Nephron progenitor cell (in vitro differentiated cells): ENCODE data around the gene GRXCR1.

Experiments used
- DNase-seq: peaks from one replicate; pipeline ENCODE4 v3.0.0; 2021
- H3K27ac Mint-ChIP-seq: 2 replicates; pipeline ENCODE4 v1.8.0; 2021; ENCODE audit warnings: mild to moderate bottlenecking, moderate library complexity, mixed read lengths
- H3K27me3 Mint-ChIP-seq: 2 replicates; pipeline ENCODE4 v1.8.0; 2021; ENCODE audit warnings: mild to moderate bottlenecking, low read depth, mixed read lengths; ENCODE audit not compliant: poor library complexity
- H3K36me3 Mint-ChIP-seq: 2 replicates; pipeline ENCODE4 v1.8.0; 2021; ENCODE audit warnings: low read depth, mixed read lengths
- H3K4me1 Mint-ChIP-seq: 2 replicates; pipeline ENCODE4 v1.8.0; 2021; ENCODE audit warnings: mixed read lengths
- H3K4me3 Mint-ChIP-seq: 2 replicates; pipeline ENCODE4 v1.8.0; 2021; ENCODE audit warnings: mild to moderate bottlenecking, moderate library complexity, mixed read lengths
- H3K9me3 Mint-ChIP-seq: 2 replicates; pipeline ENCODE4 v1.8.0; 2021; ENCODE audit warnings: mild to moderate bottlenecking, moderate library complexity, mixed read lengths
- CTCF ChIP-seq: fragments of 200-600 bp; sonication (generic); IDR thresholded peaks from 2 replicates; pipeline ENCODE4 v1.5.0; 2021; ENCODE audit warnings: antibody characterized with exemption

Gene GRXCR1

DNA sequence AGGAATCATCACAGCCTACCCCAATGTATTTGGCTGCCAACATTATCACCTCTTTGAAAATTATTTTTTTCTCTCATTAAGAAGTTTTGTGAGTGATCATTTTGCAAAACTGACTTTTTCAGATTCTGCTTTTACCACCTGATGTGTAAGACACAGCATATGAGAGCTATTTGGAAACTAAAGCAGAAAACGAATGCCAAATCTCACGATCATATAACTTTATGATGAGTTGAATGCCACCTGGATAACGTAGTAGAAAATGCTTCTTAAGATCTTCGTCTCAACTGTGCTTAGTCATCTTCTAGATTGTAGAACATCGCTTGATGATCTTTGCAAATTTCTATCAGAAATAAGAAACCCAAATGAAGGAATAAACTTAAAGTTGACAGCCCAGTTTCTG is 21.3 kb upstream of the GRXCR1 start:
- Mint-ChIP-seq H3K36me3 (no peaks in the 10 kb centered on the region), H3K4me1 (peaks cover 8% of the 10 kb centered on the region), H3K27me3 (no peaks in the 10 kb centered on the region), H3K9me3 (no peaks in the 10 kb centered on the region), H3K27ac (no peak overlapping the region), H3K4me3 (no peak overlapping the region)
- no peak for DNase-seq
- no peak for TF ChIP-seq CTCF

- H3K4me1 Mint-ChIP-seq, result peaks cover 8% of the 10 kb centered on the region
- TF ChIP-seq CTCF, result no peak
- no peak for DNase-seq
- H3K4me3 Mint-ChIP-seq, result no peak overlapping the region
- H3K27ac Mint-ChIP-seq, result no peak overlapping the region
- H3K27me3 Mint-ChIP-seq, result no peaks in the 10 kb centered on the region
- no peaks in the 10 kb centered on the region for H3K9me3 Mint-ChIP-seq
- no peaks in the 10 kb centered on the region for H3K36me3 Mint-ChIP-seq
These were observed 20.7 kb upstream of the GRXCR1 start for GRCh38 chr4:42871671-42872290.

- TF ChIP-seq CTCF, result no peak
- Mint-ChIP-seq H3K36me3 (no peaks in the 10 kb centered on the region), H3K4me1 (no peaks in the 10 kb centered on the region), H3K4me3 (no peak overlapping the region), H3K27ac (no peak overlapping the region), H3K9me3 (no peaks in the 10 kb centered on the region), H3K27me3 (no peaks in the 10 kb centered on the region)
- no peak for DNase-seq
These were observed 13.7 kb upstream of the GRXCR1 start for GRCh38 chr4:42878863-42879262.

- Mint-ChIP-seq H3K27me3 (no peaks in the 10 kb centered on the region), H3K27ac (no peak overlapping the region), H3K9me3 (peaks cover 10% of the 10 kb centered on the region), H3K4me1 (no peaks in the 10 kb centered on the region), H3K36me3 (no peaks in the 10 kb centered on the region), H3K4me3 (no peak overlapping the region)
- no peak for TF ChIP-seq CTCF
- DNase-seq, result no peak
These were observed 11.3 kb upstream of the GRXCR1 start for GRCh38 chr4:42881253-42881652.

- DNase-seq, result no peak
- no peak overlapping the region for H3K27ac Mint-ChIP-seq
- H3K9me3 Mint-ChIP-seq, result peaks cover 15% of the 10 kb centered on the region
- TF ChIP-seq CTCF, result no peak
- peaks cover 7% of the 10 kb centered on the region for H3K27me3 Mint-ChIP-seq
- H3K36me3 Mint-ChIP-seq, result no peaks in the 10 kb centered on the region
- no peaks in the 10 kb centered on the region for H3K4me1 Mint-ChIP-seq
- no peak overlapping the region for H3K4me3 Mint-ChIP-seq
These were observed 869 bp upstream of the GRXCR1 start for GRCh38 chr4:42891644-42892043.

GRCh38 chr4:42895452-42895851 is 2.9 kb downstream of the GRXCR1 start:
- no peak overlapping the region for H3K4me3 Mint-ChIP-seq
- H3K4me1 Mint-ChIP-seq, result no peaks in the 10 kb centered on the region
- no peak for TF ChIP-seq CTCF
- H3K27me3 Mint-ChIP-seq, result peaks cover 3% of the 10 kb centered on the region
- H3K9me3 Mint-ChIP-seq, result no peaks in the 10 kb centered on the region
- no peaks in the 10 kb centered on the region for H3K36me3 Mint-ChIP-seq
- H3K27ac Mint-ChIP-seq, result no peak overlapping the region
- no peak for DNase-seq
